Kidney epithelial cell (primary cell): ENCODE data around the gene LRRC49. TPM values are rescaled to one million over a fixed set of nuclear protein-coding genes. Genes with fewer than 3 reads are reported as not detected.

Experiments used
- DNase-seq: peaks from one replicate; pipeline ENCODE4 v3.0.0-alpha.2; 2010; ENCODE audit warnings: low read depth
- H3K27me3 ChIP-seq: 2 replicates; pipeline ENCODE4 v1.6.0; 2011; ENCODE audit warnings: low read length; ENCODE audit not compliant: control insufficient read depth, insufficient read depth
- H3K36me3 ChIP-seq: 2 replicates; pipeline ENCODE4 v1.5.1; 2011; ENCODE audit warnings: low read length; ENCODE audit not compliant: control insufficient read depth, insufficient read depth
- H3K4me3 ChIP-seq: 2 replicates; pipeline ENCODE4 v1.5.1; 2011; ENCODE audit warnings: low read depth, mild to moderate bottlenecking, control low read depth, low read length
- total RNA-seq: library from RNA; depleted of rRNA; stranded (reverse); fragments of >200 nt; gene quantifications from 2 replicates; pipeline ENCODE4 v1.2.3, GENCODE V29; 2015
- TF ChIP-seq, protein P1 (sequence below): IDR thresholded peaks from 2 replicates; pipeline ENCODE4 v1.5.1; 2011; ENCODE audit warnings: mild to moderate bottlenecking, moderate library complexity, low read length, control low read depth, inconsistent platforms; ENCODE audit not compliant: insufficient read depth, poor library complexity, severe bottlenecking

Gene LRRC49
- total RNA-seq, 1 donor from 2014 or later: 62.0 TPM

DNA sequence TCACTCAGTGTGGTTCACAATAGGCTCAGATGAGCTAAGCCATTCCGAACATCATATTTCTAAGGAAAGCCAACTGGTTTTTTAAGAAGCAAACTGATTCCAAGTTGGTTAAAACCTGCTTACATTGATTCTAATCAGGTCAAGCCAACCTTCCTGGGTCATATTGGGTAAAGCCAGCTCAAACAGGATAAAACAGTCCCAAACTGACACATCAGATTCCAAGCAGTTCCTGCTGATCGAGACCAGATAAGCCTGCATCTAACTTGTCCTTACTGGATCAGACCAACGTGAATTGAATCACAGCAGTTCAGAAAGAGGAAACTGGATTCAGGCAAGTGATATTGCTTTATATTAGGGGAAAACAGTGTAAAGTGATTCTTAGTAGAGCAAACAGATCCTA lies 204.1 kb downstream of the LRRC49 start:
- no peak for DNase-seq
- no peaks in the 10 kb centered on the region for H3K27me3 ChIP-seq
- no peaks in the 10 kb centered on the region for H3K36me3 ChIP-seq
- TF ChIP-seq, protein P1, sequence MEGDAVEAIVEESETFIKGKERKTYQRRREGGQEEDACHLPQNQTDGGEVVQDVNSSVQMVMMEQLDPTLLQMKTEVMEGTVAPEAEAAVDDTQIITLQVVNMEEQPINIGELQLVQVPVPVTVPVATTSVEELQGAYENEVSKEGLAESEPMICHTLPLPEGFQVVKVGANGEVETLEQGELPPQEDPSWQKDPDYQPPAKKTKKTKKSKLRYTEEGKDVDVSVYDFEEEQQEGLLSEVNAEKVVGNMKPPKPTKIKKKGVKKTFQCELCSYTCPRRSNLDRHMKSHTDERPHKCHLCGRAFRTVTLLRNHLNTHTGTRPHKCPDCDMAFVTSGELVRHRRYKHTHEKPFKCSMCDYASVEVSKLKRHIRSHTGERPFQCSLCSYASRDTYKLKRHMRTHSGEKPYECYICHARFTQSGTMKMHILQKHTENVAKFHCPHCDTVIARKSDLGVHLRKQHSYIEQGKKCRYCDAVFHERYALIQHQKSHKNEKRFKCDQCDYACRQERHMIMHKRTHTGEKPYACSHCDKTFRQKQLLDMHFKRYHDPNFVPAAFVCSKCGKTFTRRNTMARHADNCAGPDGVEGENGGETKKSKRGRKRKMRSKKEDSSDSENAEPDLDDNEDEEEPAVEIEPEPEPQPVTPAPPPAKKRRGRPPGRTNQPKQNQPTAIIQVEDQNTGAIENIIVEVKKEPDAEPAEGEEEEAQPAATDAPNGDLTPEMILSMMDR: no peak
- no peak overlapping the region for H3K4me3 ChIP-seq

DNA sequence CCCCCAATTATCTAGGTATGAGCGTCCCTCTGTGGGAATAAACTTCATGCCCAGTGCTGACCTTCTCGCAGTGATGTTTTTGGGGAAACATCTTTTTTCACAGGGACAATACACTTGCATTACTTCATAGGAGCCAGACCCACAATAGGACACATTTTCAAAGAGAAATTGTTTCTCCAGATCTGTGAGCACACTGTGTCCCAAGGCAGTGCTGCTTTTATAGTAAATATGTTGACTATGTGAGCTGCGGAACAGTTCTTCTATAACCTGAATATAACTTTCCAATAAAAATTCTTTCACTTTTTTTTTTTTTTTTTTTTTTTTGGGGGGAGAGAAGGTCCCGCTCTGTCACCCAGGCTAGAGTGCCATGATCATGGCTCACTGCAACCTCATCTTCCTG lies 205.3 kb downstream of the LRRC49 start:
- no peak overlapping the region for H3K4me3 ChIP-seq
- no peaks in the 10 kb centered on the region for H3K27me3 ChIP-seq
- DNase-seq: no peak
- H3K36me3 ChIP-seq: no peaks in the 10 kb centered on the region
- TF ChIP-seq, protein P1: no peak

DNA sequence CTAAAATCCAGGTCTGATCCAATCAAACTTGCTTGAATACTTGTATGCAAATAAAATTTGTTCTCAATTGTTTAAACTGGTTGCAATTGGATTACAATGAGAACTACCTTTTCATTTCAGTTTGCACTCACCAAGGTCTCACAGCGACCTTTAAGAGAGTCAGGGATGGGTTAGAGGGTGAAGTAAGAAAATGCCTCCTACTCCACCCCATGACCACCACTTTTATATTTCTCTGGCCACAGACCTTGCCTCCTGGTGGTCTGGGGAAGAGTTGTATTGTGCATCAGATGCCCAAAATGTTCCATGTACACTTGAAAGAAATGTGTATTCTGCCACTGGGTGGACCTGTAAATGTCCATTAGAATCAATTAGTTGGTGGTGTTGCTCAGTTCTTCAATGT lies 206.3 kb downstream of the LRRC49 start:
- Histone ChIP-seq H3K36me3 (no peaks in the 10 kb centered on the region), H3K4me3 (no peak overlapping the region), H3K27me3 (no peaks in the 10 kb centered on the region)
- no peak for DNase-seq
- TF ChIP-seq, protein P1: no peak

Other genes with a start within 250 kb of the LRRC49 start
- 9.4 and 10.7 TPM in 2 replicates for gene UACA, start 129.3 kb upstream of the LRRC49 start, total RNA-seq
- gene LARP6, start 38.7 kb upstream of the LRRC49 start, total RNA-seq: 52.8 and 101 TPM in 2 replicates
- 4.2 and 4.8 TPM in 2 replicates for gene THAP10, start 393 bp upstream of the LRRC49 start, total RNA-seq
- gene THSD4, start 222.6 kb downstream of the LRRC49 start, total RNA-seq: 17.7 and 19.6 TPM in 2 replicates